ENCODE data around the gene IFNAR2.

DNA sequence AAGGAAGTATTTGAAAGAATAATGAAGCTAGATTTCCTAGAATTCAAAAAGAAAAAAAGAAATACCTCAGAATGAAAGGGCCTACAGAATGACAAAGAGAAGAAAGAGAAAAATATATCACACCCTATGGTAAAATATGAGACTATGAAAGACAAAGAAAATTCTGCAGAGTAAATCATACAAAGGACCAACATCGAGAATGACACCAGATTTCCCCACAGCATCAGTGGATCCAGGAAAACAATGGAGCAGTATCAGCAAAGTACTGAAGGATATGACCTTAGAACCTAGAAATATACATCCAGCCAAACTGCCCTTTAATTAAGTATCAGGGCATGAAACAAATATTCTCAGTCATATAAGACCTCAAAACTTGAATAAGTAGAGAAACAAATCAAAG is 21.2 kb upstream of the IFNAR2 start:
- TF ChIP-seq, protein P1, sequence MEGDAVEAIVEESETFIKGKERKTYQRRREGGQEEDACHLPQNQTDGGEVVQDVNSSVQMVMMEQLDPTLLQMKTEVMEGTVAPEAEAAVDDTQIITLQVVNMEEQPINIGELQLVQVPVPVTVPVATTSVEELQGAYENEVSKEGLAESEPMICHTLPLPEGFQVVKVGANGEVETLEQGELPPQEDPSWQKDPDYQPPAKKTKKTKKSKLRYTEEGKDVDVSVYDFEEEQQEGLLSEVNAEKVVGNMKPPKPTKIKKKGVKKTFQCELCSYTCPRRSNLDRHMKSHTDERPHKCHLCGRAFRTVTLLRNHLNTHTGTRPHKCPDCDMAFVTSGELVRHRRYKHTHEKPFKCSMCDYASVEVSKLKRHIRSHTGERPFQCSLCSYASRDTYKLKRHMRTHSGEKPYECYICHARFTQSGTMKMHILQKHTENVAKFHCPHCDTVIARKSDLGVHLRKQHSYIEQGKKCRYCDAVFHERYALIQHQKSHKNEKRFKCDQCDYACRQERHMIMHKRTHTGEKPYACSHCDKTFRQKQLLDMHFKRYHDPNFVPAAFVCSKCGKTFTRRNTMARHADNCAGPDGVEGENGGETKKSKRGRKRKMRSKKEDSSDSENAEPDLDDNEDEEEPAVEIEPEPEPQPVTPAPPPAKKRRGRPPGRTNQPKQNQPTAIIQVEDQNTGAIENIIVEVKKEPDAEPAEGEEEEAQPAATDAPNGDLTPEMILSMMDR (IDR thresholded peaks at IDR 0.05) = no peak
- TF ChIP-seq POLR2A (IDR thresholded peaks at IDR 0.05) = no peak
